GM21360 (cell line): ENCODE data around the gene NLGN4Y.

ENCODE experiments used
- ATAC-seq: cut with Tn5 transposase; IDR thresholded peaks from one replicate; pipeline ENCODE4 v1.9.1; 2021; ENCODE audit warnings: mild to moderate bottlenecking, moderate library complexity; ENCODE audit not compliant: unreplicated experiment

The NLGN4Y gene

DNA sequence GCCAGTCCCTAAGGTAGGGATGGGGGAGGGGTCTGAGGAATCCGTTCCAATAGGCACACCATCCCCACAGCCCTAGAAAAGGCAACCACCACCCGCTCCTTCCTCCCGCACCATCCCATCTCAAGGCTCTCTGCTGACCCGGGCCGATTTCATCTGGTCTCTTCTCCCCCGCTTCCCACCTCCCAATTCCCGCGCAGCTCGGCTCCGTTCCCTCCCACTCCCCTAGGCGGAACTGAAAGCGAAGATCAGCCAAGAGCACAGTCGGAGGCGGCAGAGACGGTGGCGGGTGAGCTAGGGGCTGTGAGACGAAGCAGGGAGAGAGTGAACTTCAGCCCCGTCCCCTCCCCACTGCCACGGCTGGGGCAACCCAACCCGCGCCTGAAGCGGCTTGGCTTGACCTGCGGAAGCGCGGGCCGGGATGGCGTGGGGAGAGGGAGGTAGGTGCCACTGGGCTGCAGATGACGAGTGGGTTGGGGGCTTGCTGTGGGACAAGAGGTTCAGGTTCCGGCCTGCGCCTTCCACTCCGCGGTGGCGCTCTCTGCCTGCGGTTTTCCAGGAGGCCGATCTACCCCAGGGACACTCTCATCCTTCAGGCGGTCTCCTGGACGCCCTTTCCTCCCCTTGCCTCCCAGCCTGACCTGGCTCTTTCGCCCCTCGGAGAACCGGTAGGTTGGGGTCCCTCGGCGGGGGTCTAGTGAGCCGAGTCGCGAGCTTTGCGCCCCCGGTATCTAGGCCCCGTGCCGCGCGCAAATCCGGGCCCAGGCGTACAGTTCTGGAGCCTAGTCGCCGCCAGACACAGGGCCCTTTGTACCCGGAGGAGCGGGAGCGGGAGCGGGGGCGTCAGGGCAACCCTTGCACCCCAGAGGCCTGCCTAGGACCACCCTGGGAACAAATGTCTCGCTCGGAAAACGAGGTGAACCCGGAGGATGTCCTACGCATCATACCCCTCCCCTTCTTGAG is at the start of gene NLGN4Y:
TSS of gene NLGN4Y (plus strand) at position 258 of the 960 bp plus-strand sequence. CDS start 97,591 bp downstream, outside the sequence.
- ATAC-seq = no peak

DNA sequence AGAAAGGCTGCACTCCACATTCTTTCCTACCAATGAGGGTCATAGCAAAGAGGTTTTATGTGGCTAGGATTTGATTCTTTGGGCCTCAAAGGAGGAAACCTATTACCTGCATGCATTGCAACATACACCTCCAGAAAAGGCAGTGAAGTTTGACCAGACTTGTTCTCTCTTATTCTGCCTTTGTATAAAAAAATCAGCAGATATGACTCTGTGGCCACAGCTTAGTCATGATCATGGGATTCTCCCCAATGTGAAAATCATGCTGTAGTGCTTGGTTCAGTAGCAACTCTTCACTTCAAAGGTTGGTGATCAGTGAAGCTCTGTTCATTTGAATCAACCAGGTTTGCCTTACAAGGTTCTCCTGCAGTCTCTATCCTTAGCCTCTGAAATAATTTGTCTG is 38.4 kb upstream of the NLGN4Y start:
- no peak for ATAC-seq

DNA sequence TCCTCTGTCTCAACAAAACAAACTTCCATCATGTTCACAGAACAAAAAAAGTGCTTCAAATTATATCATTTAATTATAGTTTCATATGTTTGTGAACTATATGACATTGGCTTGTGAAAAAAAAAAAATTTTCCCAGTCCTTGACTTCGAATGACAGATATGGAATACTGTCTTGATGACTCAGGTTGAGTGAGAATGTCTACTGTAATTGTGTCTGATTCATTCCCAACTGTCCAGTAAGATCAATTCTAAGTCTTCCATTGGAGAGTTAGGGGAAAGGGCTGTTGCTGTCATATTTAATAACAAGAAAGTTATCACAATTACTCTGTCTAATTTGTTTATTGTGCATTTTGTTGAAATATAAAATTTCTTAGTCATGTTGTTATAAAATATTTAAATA is 34.1 kb upstream of the NLGN4Y start:
- no peak for ATAC-seq

DNA sequence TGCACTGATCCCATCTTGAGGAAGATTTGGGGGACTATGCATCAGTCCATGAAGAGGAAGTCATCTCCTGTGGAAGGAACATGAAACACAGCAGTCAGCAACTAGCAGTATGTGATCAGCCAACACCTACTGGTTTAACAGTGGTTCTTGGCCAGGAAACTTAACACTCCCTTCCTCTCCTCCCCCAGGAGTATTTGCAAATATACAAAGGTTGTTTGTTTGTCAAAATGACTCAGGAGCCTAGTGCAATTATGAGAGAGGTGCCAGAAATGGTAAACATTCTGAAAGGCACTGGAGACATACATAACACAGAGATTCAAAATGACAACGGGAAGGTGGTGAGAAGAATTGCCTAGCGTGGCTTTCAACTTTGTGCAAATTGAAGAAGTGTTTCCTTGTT is 26.3 kb upstream of the NLGN4Y start:
- no peak for ATAC-seq

DNA sequence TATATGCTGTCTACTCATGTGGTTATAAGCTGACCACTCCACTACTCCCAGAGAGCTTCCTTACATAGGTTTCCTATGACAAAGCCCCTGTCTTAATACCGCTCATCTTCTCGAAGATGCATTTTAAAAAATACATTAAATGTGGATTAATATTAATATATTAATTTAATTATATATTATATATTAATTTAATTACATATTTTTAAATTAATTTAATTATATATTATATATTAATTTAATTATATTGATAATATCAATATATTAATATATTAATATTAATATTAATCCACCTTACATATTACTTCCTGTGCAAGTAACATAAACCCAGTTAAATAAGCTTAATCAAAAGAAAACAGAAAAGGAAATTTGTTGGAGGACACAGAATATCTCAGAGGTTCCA is 19.7 kb upstream of the NLGN4Y start:
- no peak for ATAC-seq

DNA sequence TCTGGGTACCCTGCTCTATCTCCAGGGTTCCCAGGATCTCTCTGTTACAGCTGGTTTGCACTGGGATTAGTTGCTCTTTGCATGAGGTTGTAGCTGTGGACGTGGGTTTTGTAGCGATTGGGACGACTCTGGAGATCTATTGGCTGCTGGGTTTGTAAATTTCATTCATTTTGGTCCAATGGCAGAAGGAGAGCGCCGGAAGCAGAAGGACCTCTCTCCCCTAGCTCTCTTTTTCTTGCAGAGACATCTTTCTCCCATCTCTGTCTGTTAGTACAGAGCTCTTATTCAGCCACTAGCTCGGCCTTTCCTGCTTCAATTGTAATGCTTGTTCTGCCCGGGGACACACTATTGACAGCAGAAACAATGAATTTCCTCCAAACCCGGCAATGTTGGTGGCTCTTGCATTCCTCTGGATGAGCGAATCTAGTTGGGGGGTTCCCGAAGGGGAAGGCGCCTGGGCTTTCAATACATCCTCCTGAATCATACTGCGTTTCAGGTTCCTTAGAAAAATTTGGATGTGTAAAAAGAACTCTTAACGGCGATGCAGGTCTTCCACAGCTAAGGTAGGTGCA is 1.9 kb upstream of the NLGN4Y start:
- no peak for ATAC-seq

DNA sequence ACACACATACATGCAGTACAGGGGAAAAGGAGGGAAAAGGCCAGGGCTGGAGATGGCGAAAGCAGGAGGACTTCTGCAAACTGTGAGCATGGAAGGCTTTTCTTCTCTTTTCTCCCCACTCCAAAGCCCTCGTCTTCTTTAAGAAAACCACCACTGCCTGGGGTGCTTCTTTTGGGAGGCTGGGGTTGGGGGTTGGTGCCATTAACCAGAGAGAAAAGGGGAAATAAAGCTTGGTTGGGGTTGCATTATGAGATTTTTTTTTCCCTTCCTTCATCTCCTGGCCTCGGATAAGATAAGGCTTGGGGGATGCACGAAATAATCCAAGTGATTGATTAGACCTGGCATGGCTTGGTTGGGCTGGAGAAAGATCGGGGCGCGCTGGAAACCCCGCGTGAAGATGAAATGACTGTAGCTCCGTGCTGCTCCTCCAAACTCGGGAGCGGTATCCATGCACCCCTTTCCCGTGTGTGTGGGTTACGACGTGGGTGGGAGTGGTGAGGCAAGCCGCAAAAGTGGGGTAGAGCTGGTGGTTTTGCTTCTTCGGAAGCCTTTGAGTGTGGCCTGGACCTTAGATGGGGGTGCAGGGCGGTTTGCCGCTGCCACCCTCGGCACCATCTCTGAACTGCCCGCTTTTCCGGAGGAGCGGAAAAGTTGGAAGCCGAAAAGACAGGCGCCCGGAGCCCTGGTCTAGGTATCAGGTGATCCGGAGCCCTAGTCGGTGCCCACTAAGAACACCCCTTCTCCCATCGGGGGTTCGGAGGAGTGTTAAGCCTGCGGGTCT is 648 bp upstream of the NLGN4Y start:
- no peak for ATAC-seq

DNA sequence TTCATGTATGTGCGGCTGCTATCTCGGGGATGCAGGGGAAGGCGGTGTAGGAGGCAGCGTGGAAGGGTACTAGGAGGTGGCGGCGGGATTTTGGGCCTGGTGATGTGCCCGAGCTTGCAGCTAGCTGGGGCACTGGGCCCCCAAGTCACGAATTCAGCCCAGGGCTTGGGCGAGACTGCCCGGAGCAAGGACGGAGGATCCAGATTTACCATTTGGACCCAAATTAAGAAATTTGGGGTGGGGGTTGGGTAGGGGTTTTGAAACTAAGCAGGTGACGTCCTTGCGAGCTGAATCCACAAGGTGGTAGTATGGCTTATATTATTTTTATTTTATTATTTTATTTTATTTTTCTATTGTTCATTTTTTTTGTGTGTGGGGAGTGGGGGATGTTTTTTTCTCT is 986 bp downstream of the NLGN4Y start:
- no peak for ATAC-seq

DNA sequence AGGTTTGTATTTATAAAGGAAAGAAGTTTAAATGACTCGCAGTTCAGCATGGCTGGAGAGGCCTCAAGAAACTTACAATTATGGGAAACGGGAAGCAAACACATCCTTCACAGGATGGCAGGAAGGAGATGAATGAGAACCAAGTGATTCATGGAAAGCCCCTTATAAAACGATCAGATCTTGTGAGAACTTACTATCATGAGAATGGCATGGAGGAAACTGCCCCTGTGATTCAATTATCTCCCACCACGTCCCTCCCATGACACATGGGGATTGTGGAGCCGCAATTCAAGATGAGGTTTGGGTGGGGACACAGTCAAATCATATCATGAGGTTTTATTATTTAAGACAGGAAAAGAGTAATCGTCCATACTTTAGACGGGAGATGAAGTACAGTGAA is 4.0 kb downstream of the NLGN4Y start:
- no peak for ATAC-seq

DNA sequence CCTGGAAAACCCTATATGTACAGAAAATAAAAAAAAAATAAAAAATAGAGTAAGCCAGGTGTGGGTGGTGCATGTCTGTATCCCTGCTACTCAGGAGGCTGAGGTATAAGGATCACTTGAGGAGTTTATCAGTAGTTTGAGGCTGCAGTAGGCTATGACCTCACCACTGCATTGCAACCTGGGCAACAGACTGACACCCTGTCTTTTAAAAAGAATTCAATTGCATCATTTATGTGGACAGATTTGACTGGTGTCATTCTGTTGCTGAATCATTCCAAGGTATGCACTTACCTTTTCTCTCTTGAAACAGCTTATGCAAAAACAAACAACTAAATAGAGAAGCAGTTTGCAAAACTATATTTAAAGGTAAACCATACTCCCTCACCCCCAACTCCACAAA is 12.4 kb downstream of the NLGN4Y start:
- no peak for ATAC-seq

DNA sequence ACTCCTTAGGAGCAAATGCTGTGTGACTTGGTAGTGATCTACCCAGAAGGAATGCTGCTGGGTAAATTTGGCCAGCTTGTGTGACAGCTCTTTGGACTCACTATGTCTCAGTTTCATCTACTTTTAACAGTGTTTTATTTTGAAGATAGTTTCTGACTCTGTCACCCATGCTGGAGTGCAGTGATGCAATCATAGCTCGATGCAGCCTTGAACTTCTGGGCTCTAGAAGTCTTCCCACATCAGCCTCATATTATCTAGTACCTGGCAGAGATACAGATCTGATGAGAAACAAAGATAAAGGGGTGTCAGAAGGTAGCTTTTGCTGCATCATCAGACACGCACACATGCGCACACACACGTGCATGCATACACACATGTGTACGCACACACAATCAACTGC is 19.2 kb downstream of the NLGN4Y start:
- no peak for ATAC-seq

DNA sequence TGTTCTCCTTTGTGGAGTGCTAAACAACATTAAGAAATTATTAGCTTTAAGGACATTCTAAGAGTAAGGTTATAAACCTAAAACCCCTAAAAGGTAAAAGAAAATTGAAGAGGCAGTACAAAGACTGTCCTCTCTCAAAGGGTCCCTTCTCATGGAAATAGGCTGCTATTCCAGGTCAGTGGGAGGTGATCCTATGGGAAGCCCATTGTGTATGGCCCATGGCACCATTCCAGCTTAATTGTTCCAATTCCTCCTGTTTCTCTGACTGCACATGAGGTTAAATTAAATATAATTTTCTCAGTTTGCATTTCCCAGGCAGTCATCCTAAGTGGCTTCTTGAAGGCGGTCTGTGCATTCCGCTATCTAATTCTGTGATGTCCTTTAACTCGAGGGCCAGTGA is 57.0 kb downstream of the NLGN4Y start:
- ATAC-seq = no peak

DNA sequence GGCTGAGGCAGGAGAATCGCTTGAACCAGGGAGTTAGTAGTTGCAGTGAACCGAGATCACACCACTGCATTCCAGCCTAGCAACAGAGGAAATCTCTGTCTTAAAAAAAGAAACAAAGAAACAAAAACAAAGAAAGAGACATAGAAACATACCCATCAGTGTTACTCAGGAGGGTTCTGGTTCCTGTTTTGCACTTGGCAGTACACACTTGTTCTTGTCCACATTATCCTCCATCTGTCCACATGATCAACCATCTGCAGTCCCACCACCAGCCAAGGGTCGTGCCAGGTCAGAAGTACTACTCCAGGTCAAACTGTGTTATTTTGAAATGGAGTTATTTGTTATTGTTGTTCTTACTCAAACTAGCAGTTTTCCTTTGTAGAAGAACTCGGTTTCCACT is 62.4 kb downstream of the NLGN4Y start:
- ATAC-seq = no peak

DNA sequence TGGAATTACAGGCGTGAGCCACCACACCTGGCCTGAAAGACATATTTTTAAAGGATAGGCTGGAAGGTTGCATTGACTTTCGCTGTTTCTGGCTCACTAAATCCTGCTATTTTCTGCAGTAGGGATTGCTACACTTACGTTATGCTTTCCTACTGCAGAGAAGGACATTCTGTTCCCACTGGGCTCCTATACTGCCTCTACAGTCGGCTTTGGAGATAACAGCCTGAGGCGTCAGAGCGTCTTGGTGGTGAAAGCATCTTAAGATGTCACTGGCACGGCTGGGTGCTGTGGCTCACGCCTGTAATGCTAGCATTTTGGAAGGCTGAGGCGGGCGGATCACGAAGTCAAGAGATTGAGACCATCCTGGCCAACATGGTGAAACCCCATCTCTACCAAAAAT is 77.0 kb downstream of the NLGN4Y start:
- ATAC-seq = no peak

DNA sequence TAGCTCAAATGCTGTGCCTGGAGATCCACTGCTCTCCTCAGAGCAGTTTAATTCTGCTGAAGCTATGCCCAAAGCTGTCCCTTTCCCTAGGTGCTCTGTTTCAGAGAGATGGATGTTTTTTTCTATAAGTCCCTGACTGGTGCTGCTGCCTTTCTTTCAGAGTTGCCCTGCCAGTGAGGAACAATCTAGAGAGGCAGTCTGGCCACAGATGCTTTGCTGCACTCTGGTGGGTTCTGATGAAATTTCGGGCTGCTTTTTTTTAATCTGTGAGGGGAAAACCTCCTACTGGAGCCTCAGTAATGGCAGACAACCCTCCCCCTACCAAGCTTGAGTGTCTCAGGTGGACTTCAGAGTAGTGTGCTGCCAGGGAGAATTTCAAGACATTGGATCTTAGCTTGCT is 93.3 kb downstream of the NLGN4Y start:
- ATAC-seq = no peak

DNA sequence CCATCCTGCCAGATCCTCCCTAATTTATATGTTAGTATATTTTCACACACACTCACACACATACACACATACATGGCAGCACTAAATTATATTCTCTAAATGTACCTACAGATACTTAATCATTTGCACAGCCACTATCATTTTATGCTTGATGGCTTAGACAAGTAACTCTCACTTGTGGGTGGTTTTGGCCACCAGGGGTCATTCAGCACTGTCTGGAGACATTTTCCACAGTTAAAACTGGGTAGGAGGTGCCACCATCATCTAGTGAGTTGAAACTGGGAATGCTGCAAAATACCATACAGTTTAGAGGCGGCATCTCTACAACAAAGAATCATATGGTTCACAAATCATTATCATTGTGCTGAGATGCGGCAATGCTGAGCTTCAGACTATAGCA is 94.2 kb downstream of the NLGN4Y start:
- ATAC-seq = no peak

DNA sequence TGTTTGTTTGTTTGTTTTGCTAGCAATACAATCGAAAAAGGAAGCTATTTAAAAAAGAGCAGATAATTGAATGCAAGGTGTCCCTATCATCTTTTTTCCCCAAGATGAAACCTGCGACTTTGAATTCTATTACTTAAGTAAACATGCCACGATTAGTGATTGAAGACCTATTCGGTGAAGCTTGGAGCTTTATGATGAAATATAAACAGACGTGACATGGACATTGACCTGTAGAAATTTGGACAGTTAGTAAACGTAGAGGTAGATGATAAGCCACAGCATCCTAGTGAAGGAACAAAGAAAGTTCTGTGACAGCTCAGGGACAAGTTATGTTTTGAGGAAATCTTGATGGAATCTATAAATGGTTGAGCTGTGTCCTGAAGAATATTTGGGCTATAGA is 103.9 kb downstream of the NLGN4Y start:
- ATAC-seq = no peak

DNA sequence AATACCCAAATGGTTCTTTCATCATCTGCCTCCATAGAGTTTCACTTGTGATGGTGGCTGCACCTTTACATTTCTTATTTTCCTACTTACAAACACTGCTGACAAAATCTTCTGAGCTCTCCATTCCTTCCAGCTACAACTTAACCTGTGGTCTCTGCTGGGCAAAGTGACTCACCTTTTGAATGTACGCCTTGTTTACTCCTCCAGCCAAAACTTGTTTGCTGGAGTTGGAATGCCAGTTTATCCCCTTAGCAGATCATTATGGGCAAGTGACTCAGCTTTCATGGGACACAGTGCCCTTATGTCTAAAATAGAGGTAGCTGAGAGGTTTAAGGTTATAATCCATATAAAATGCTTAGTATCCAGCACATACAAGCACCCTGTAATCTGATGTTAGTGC is 107.3 kb downstream of the NLGN4Y start:
- no peak for ATAC-seq

DNA sequence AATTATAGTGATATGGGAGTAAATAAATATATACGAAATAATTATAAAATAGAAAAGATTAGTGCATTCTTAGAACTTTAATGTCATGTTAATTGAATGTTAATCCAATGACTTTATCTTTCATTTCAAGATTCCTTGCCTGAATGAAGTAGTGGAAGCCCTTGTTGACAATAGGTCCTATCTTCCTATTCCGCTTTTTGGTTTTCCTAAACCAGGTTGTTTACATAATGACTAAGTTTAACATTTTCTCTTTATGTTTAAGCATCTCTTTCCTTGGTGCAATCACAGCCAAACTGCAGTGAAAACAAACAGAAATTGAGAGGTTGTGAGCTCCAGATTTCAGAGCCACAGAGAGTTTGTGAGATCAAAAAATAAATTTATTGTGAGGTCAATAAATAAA is 109.4 kb downstream of the NLGN4Y start:
- no peak for ATAC-seq

DNA sequence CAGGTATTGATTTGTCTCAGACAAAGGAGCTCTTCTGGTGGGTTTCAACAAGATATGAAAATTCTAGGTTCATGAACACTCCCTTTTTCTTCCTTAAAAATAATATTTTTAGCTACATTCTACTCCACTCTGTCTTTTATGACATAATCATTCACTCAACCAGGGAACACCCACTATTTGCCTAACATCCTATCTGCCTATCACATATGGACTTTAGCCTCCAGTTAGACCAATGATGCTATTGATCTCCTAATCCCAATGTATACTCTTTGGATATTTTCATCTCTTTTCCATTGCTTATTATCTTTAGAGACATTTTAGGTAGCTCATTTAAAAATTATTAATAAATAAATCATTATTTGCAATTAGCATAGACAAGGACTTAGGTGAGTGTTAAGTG is 110.6 kb downstream of the NLGN4Y start:
- no peak for ATAC-seq

DNA sequence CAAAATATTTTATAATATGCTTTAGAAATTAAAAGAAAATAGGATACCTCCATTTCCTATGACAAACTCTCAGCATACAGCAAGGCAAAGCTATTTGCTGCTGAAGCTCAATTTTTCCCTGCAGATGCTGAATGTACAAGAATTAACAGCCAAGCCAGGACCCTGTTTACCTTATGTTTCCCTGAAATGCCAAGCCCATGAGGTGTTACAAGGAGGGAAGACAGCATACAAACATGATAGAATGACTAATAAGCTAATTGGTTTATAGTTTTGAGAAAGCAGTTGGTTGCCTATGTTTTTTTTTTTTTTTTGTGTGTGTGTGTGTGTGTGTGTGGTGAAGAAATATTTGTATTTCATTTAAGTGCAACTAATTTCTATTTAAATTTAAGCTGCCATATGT is 113.2 kb downstream of the NLGN4Y start:
- no peak for ATAC-seq

DNA sequence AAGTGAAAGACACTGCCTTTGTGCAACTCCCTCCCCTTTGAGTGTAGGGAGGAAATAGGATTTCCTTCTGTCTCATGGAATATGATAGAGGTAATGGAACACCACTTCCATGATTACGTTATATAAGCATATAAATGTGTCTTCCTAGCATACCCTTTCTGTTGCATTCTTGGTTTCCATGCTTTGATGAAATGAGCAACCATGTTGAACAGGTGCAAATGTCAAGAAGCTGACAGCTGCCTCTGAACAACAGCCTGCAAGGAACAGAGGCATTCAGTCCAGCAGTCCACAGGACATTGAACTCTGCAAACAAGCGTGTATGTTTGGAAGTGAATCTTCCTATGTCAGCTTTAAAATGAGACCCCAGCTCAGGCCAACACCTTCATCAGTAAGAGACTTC is 117.5 kb downstream of the NLGN4Y start:
- no peak for ATAC-seq
